Panc1 (cell line): ENCODE data around the gene ARHGEF12.

Source experiments
- POLR2AphosphoS5 ChIP-seq: IDR thresholded peaks from 2 replicates; pipeline ENCODE4 v1.6.1; 2012; ENCODE audit warnings: mild to moderate bottlenecking, low read depth, low read length, moderate library complexity
- REST ChIP-seq, 2 experiments: IDR thresholded peaks; 2 replicates each; pipeline ENCODE4 v1.6.1; 2011 to 2012; ENCODE audit warnings: low read depth in 2 of 2, control low read depth in 1 of 2, low read length in 1 of 2, mild to moderate bottlenecking in 1 of 2, moderate library complexity in 1 of 2; ENCODE audit not compliant: insufficient read depth in 1 of 2
- TCF7L2 ChIP-seq: IDR thresholded peaks from 2 replicates; pipeline ENCODE4 v1.6.1; 2011; ENCODE audit warnings: mild to moderate bottlenecking, low read depth, low read length, inconsistent platforms
- TF ChIP-seq, protein P1 (sequence below): fragments of 450-650 bp; IDR thresholded peaks from 2 replicates; pipeline ENCODE4 v1.5.1; 2017; ENCODE audit warnings: mild to moderate bottlenecking

DNA sequence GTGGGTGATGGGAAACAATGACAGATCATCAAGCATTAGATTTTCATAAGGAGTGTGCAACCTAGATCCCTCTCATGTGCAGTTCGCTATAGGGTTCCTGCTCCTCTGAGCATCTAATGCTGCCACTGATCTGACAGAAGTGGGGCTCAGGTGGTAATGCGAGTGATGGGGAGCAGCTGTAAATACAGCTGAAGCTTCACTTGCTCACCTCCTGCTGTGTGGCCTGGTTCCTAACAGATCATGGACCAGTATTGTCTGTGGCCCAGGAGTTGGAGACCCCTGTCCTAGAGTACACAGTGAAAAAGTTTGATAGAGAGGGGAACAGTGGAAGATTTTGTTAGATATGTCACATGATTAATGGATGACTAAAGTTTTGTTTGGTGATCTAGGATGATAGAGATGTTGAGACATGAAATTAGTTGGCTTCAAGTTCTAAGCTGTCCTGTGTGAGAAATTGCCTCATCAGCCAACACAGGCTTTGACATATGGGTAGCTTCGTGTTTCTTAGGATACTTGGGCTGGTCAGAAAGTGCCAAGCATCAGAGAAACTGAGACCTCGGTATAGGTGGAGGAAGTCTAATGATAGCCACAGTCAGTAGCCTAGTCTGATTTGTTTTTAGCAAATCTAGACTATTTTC lies 47.4 kb downstream of the ARHGEF12 start:
- no peak for TF ChIP-seq TCF7L2
- TF ChIP-seq, protein P1, sequence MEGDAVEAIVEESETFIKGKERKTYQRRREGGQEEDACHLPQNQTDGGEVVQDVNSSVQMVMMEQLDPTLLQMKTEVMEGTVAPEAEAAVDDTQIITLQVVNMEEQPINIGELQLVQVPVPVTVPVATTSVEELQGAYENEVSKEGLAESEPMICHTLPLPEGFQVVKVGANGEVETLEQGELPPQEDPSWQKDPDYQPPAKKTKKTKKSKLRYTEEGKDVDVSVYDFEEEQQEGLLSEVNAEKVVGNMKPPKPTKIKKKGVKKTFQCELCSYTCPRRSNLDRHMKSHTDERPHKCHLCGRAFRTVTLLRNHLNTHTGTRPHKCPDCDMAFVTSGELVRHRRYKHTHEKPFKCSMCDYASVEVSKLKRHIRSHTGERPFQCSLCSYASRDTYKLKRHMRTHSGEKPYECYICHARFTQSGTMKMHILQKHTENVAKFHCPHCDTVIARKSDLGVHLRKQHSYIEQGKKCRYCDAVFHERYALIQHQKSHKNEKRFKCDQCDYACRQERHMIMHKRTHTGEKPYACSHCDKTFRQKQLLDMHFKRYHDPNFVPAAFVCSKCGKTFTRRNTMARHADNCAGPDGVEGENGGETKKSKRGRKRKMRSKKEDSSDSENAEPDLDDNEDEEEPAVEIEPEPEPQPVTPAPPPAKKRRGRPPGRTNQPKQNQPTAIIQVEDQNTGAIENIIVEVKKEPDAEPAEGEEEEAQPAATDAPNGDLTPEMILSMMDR = no peak
- TF ChIP-seq REST (IDR thresholded peaks at IDR 0.05; ENCODE audit: insufficient read depth in 1 of 2, low read depth in 2 of 2, low read length in 1 of 2) = no peak
- TF ChIP-seq POLR2AphosphoS5 = no peak
